HG03571 (cell line): Measurements from ENCODE around the gene BANF2.
"Not testable (repeated sequence)": the region's sequence is repeated elsewhere in the genome, so short reads cannot be mapped to it uniquely, and the experiment has no call there.

Experiments used
- ATAC-seq: cut with Tn5 transposase; IDR thresholded peaks from one replicate; pipeline ENCODE4 v1.9.1; 2021; ENCODE audit not compliant: unreplicated experiment

Gene BANF2

DNA sequence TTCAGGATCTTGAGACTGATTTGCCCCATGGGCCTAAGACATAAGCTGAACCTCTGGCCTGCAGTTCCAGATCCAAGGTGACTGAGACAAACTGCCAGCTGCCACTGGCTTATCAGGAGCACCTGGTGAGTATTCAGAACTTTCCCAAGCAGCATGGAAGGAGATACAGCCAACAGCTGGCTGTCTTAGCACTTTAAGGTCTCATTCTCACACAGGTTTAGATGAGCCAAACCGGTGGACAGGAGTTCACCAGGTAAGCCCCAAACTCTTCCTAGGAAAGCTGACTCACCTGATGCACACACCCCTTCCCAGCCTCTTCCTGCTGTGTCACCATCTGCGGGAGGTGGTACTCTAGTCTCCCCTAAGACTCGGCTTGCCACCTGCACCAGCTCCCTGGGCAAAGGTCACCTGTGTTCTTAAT lies at the start of gene BANF2:
TSS of gene BANF2 (plus strand) at position 36 of the 421 bp plus-strand sequence. CDS start 25,060 bp downstream, outside the sequence.
- no peak for ATAC-seq

DNA sequence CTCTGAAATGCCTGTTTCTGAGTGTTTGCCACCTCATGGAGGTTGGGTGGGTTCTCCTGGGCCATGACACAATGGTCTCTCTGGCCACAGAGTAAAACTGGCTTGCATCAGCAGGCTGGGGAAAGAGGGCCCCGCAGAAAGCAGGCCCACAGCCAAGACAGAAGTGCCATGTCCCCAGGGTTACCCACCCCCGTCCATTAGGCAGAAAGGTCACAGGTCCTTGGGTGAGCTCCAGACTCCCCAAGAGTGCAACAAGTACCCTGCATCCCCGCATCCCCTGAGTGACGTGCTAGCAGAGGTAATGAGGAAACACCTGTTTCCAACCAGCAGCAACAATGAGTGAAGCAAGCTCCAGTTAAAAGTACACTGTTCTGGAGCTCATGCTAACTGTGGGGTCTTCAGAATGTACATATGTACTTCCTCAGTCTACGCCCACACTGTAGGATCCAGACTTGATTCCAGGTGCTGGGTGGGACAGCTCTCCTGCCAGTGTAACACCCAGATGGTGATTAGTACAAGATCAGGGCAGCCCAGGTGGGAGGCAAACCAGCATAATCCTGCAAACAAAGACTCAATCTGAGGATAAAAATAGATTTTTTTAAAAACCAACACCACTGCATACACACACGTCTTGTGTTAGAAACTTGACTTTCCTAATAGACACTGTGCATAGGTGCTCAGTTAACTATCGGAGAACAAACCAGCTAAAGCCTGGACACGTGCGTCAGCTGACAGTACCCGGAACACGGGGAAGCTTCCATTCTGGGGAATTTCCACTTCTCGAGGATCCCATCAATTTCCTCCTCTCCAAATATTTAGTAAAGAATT lies 49.3 kb upstream of the BANF2 start:
- ATAC-seq, result no peak

DNA sequence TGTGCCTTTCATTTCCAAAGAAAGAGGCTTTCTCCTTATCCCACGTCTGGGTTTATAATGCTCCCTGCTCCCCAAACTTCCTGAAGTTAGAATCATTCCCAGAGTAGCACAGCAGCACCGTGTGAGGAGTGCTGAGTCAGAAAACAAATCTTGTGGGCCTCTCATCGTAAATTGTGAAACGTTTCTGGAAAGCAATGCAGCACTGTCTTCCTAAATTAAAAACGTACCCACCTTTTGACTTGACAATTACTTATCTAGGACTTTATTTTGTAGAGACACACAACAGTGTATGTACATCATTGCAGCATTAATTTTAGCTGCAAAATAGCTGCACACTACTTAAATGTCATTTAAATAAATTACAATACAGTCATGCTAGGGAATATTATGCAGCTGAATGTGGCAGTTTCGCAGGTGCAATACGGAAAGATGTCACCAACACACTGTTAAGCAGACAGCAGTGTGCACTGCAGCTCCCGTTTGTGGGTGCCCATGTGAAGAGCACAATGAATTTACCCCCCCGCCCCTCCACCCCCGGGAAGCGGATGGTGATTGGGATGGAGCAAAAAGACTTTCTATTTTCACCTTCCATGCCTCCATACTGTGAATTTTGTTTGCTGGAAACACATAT lies 48.5 kb upstream of the BANF2 start:
- ATAC-seq, result no peak

DNA sequence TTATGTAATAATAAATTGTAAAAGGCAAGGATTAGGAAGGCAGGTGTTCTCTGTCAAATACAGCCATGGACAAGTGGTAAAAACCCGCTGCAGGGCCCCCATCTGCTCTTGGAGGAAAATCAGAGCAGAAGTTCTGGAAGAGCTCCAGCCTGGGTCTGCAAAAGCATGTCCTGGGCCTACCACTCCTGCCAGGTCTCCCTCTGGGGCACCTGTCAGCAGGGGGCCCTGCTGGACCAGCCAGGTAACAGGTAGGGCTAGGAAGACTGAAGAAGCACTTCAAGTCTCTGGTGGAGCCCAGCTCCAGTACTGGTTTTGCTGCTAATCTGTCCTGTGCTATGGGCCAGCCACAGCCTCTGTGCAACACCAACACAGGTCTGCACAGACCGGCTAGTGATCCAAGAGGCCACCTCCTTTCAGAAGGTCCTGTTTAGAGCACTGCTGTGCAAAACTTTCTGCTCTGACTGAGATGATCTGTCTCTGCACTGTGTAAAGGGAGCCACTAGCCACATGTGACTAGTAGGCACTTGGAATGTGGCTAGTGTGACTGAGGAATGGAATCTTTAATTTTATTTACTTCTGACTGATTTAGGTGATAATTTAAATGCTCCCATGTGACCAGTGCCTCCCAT lies 47.9 kb upstream of the BANF2 start:
- no peak for ATAC-seq

DNA sequence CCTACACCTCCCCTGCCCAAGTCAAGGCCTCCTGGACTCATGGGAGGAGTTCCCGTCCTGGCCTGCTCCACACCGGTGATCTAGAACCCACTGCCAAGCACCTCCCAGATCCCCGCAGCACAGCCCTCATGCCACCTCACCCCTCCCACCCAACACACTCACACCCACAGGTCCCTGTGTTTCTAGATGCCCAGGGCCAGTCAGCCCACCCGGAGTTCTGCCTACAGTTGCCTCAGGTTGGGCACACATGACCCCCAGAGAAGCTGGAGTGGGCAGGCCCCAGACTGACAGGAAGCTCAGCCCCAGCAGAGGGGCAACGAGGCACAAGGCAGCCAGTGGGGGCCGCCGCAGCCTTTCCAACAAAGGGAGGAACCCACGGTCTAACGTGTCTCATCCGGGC lies 47.4 kb upstream of the BANF2 start:
- no peak for ATAC-seq

DNA sequence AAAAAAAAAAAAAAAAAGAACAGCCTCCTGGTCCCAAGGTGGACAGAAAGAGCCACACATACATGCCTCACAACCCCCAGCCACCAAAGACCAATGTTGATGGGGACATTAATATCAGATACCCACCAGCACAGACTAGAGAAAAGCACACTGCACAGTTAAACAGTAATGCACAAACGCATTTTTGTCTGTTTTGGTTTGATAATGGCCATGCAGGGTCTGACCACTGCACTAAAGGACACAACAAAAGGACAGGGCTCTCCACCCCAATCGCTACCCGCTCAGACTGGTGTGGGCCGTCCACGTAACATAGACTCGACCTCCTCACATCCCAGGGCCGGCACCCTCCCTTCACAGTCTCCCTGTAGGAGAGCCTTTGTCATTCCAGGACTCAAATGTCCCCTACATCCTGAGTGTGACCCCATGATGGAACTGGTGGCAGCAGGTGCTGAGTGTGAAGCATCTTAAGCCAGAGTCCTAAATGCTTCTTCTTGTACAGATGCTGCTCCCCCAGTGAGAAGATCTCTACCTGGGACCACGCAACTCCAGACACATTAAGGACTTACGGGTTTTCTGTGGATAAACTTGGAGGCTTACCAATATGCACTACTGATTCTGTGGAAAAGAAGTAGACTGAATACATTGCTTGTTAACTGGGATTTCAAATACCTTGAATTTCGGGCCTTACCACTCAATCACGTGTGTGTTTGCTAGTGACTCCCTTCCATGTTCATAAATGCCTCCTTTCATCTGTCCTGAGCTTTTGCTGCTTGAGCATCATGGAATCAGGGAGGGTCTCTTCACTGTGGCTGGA lies 45.7 kb upstream of the BANF2 start:
- no peak for ATAC-seq

DNA sequence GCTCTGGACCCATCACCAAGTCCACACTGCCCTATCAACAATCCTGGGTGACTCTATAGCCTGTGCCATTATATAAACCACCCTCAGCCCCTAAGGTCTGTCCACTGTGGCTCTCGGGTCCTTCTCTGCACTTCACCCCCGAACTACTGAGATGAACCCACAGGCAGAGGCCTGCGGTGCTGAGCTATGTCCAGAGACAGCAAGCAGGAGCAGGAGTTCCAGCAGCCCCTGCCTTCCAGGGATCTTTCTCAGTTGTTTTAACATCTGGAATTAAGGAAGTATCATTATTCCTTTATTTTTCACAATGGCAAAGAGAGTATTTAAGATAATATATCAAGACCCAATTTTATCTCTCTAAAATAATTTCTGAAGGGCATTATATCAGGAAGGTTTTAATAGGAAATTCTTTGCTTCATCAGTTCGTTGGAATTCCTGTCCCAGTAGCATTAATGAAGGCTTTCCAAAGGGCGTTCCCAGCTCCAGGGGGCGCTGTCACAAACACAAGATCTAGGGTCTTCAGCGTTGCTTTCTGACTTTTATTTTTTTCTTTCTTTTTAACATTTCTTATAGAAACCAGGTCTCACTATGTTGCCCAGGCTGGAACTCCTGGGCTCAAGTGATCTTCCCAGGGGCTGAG lies 45.0 kb upstream of the BANF2 start:
- ATAC-seq, result no peak

DNA sequence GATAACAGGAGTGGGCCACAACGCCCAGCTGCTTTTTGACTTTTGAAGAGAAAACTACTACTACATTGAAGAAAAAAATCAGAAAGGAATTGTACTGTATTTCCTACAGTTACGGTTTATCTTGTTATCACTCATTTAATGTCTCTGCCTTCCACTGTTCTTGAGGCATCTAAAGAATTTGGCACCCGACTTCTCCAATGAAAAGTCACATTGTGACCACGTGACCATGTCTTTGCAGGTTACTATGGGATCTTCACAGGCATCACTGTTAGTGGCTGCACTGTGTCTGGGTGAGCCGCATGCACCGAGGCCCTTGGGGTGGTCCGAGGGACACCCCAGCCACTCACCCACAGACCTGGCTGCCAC lies 44.5 kb upstream of the BANF2 start:
- ATAC-seq, result no peak

DNA sequence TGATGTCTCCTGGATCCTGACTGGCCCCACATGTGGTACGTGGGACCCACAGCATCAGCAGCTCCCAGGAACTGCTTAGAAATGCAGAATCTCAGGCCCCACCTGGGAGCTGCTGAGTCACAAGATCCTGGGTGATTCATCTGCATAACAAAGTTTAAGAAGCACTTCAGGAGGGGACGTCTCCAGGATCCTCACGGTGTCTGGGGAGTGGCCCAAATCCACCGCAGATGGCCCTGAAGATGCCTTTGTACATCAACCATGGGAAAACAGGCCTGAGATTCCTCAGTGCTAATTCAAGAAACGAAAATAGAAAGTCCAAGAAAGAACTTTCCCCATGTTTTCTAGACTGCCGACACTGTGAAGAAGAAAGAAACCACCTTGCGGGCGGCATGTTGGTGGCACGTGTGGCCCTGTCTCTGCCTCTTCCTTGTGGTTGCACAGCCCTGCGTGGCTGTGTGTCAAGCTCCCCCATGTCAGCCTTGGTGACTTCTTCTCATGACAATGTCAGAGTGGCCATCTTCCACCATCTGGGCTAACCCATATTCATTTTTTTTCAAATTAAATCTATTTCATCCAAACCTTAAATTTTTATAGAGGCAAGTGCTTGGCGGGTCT lies 43.8 kb upstream of the BANF2 start:
- ATAC-seq, result no peak

DNA sequence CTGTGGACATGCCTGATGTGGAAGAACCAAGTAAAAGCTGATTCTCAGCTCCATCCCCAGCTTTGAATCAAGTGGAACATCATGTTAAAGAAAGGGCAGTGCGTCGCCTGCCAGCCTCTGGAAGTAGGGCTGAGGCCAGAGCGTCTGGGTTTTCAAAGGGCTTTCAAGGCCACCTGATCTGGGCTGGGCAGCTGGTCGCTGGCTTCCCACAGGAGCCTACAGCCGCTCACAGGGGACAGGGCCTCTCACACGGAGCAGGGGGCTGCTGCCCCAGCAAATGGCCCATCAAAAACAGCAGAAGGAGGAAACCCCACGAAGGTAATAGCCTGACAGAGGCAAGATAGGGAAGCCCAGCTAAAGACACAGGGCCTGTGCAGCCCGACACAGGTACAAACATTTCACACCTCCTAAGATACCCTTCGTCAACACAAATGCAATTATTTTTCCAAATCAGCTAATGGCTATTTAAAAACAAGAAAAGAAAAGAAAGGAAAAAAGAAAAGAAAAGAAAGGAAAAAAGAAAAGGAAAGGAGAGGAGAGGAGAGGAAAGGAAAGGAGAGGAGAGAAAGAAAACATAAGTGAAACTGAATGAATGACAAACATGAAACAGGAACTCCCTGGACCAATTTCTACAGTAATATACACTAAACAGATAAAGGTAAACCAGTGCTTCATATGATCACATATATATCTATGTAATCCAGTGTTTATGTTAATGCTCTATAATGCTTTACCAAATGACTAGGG lies 42.5 kb upstream of the BANF2 start:
- no peak for ATAC-seq

DNA sequence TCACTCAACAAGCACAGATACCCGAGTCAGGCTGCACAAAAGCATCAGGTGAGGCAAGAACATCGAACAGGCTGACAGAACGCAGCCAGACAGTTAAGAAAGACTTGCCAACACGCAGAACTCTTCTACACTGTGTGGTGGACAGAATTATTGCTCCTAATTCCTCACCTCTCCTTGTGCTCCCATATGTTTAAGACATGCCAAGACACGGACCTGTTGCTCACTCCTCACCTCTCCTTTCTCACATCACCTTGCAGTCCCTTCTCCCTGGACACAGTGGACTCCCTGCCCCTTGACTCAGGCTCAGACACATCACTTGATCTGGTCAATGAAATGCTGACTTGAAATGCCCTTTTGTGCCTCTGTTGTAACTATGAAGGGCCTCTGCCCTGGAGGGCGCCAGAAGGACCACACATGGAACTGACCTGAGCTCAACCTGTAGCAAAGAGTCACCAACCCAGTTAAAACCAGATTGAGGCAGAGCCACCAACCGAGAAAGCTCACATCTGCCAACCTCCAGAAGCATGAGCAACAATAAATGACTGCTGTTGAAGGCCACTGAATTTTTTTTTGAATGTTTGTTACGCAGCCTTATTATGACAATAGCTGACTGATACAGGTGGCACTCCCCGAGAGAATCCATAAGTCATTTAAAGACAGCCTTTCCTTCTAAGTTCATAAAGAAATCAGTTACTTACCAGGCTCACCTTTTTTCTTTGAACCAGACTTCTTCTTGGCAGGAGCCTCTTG lies 41.7 kb upstream of the BANF2 start:
- ATAC-seq, result no peak

DNA sequence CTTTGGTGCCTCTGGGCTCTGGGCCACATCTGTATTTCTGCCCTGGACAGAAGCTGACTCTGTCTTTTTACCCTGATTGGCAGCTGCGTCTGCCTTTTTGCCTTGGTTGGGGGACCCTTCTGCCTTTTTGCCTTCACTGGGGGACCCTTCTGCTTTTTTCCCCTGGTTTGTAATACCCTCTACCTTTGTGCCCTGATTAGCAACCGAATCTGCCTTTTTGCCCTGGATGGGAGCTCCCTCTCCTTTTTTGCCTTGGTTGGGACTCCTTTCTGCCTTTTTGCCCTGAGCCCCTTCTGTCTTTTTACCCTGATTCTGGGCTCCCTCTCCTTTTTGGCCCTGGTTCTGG lies 41.1 kb upstream of the BANF2 start:
- no peak for ATAC-seq

DNA sequence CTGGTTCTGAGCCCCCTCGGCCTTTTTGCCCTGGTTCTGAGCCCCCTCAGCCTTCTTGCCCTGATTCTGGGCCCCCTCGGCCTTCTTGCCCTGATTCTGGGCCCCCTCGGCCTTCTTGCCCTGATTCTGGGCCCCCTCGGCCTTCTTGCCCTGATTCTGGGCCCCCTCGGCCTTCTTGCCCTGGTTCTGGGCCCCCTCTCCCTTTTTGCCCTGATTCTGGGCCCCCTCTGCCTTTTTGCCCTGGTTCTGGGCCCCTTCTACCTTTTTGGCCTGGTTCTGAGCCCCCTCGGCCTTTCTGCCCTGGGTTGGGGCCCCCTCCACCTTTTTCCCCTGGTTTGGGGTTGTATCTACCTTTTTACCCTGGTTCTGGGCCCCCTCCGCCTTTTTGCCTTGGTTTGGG lies 40.4 kb upstream of the BANF2 start:
- ATAC-seq, result not testable (repeated sequence)

DNA sequence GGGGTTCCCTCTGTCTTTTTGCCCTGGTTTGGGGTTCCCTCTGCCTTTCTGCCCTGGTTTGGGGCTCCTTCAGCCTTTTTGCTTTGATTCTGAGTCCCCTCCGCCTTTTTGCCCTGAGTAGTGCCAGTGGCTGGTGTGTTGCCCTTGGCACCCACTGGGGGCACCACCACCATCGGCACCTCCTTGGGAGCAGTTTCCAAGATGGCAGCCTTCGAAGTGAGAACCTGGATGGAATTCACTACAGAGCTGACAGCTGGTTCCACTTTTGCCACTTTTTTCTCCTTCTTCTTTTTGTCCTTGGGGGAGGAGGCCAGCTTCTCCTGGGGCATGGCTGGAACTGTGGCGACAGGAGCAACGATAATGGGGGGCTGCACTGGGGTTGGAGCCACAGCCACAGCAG lies 40.0 kb upstream of the BANF2 start:
- ATAC-seq, result no peak

DNA sequence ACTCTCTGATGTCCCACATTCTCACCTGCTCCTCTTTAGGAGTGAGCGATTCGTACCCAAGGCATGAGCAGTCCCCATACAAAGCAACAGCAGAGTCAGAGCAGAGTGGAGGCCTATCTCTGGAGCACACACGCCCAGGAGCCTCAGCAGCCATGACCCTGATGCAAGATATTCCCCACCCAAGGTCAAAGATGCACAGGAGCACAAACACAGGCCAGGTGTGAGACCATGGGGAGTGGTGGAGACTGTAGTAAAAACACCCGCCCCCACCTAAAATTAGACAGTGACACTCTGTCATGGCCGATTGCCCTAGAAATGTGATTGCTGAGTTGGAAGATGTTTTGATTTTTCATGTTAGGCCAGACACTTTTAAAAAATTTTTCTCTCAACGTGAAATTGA lies 39.1 kb upstream of the BANF2 start:
- ATAC-seq, result no peak

DNA sequence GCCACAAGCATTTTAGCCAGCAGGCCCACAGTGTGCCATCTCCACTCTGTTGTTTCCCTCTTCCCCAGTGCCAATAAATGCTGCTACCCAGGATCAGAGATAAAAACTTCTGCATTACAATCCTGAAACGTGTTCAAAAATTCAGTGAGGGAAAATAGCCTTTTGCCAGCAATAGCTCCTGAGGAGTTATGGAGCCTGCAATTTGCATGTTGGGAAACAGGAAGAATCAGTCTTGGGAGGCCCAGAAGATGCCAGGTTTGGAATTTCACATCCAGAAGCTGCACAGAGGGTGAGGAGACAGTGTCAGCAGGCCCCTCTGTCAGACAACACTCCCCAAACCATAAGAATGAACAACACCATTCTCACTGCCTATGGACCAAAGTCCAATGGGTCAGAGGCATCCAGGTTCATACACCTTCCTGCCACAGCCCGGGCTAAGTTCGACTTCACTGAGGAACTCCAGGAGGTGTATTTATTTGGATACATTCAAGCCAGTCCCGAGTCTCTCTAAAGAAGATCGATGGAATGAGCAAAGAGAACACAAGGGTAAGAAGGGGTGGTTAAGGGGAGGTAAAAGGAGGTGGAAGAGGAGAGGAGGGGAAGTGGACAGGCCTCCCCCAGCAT lies 38.5 kb upstream of the BANF2 start:
- ATAC-seq, result no peak

DNA sequence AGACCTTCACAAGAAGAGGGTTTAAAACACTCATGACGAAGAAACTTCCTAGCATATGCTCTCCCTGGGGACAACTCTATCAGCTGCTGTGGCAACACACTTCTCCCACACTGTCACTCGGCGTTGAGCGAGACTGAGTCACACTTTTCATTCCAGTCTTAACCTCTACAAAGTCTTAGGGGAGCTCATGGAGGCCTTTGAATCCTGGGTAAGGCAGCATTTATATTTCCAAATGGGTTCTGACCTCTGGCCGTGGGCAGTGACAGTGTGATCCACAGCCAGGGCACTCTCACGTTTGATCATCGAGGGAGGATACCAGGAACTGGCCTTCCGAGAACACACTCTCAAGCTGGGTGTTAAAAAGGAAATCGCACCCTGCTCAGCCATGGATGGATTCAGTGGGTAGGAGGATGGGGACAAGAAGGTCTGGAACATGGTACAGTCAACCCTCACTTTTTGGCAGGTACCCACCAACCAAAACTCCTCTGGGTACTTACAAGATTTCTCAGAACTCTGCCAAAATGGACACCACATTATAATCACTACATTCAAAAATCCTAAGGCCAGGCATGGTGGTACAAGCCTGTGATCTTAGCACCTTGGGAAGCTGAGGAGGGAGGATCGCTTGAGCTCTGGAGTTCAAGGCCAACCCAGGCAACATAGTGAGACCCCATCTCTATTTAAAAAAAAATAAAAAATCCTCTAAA lies 37.3 kb upstream of the BANF2 start:
- no peak for ATAC-seq

DNA sequence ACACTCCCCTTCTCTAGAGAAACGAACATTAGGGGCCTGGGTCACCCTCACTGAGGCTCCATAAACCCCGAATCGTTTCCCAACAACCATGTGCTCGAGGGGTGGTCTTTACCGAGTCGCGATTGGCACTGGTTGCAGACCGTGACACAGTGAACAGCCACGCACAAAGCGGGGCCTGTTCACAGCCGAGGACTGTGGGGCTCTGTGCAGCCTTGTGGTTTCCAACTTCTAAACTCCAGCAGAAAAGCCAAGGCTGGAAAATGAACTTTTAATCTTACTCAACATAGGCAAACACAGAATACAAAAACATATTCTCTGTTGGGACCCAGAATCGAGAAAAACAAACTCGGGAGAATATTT lies 36.7 kb upstream of the BANF2 start:
- ATAC-seq, result no peak
